PC-9 (cell line): ENCODE data around the gene GFRA1. TPM values are rescaled to one million over a fixed set of nuclear protein-coding genes. Genes with fewer than 3 reads are reported as not detected.

Source experiments
- BruUV-seq: library from RNA; stranded (reverse); fragments of 400-500 nt; replicated peaks from 2 replicates; lab custom pipeline; 2021; lab: Mats Ljungman, UMichigan
- CTCF ChIA-PET: fragments of 300-600 bp; sonication (Branson Sonifier 250); formaldehyde crosslinking; loops from one replicate; lab custom pipeline; 2022; ENCODE audit warnings: antibody characterized with exemption; lab: Charles Lee
- POLR2A ChIA-PET: fragments of 300-600 bp; sonication (Branson Sonifier 250); formaldehyde crosslinking; loops from one replicate; lab custom pipeline; 2022; ENCODE audit warnings: antibody characterized with exemption; ENCODE audit not compliant: unreplicated experiment; lab: Charles Lee
- DNase-seq, 2 experiments: peaks; one replicate each; pipeline versions ENCODE4 v3.0.0 to v3.0.0-alpha.2; 2015 to 2022; ENCODE audit warnings: mixed read lengths in 1 of 2
- H2AFZ ChIP-seq: fragments of 200-600 bp; sonication (generic); 2 replicates; pipeline ENCODE4 v1.8.1; 2017; ENCODE audit warnings: antibody characterized with exemption
- H3F3A ChIP-seq: fragments of 200-600 bp; sonication (generic); 2 replicates; pipeline ENCODE4 v1.8.1; 2017; ENCODE audit warnings: antibody characterized with exemption, mild to moderate bottlenecking, low read depth; ENCODE audit not compliant: insufficient read depth
- H3K27ac ChIP-seq: fragments of 200-600 bp; sonication (generic); 2 replicates; pipeline ENCODE4 v1.6.1; 2016; ENCODE audit warnings: mixed run types
- H3K27me3 ChIP-seq: fragments of 200-600 bp; sonication (generic); 2 replicates; pipeline ENCODE4 v1.6.1; 2016; ENCODE audit warnings: low read depth, mixed run types; ENCODE audit not compliant: insufficient read depth
- H3K36me3 ChIP-seq: fragments of 200-600 bp; sonication (generic); 2 replicates; pipeline ENCODE4 v1.6.1; 2016; ENCODE audit warnings: low read depth, mixed run types
- H3K4me1 ChIP-seq: fragments of 200-600 bp; sonication (generic); replicated peaks from 2 replicates; pipeline ENCODE4 v1.6.1; 2016; ENCODE audit warnings: mixed run types; ENCODE audit not compliant: insufficient read depth
- H3K4me2 ChIP-seq: fragments of 200-600 bp; sonication (generic); 2 replicates; pipeline ENCODE4 v1.6.1; 2017; ENCODE audit warnings: mixed run types
- H3K4me3 ChIP-seq: fragments of 200-600 bp; sonication (generic); 2 replicates; pipeline ENCODE4 v1.6.1; 2016; ENCODE audit warnings: mixed run types
- H3K79me2 ChIP-seq: fragments of 200-600 bp; sonication (generic); 2 replicates; pipeline ENCODE4 v1.6.1; 2017; ENCODE audit warnings: low read depth, mixed run types
- H3K9me2 ChIP-seq: fragments of 200-600 bp; sonication (generic); 2 replicates; pipeline ENCODE4 v1.8.1; 2017; ENCODE audit warnings: mild to moderate bottlenecking; ENCODE audit not compliant: insufficient read depth
- H3K9me3 ChIP-seq: fragments of 200-600 bp; sonication (generic); 2 replicates; pipeline ENCODE4 v1.8.1; 2016; ENCODE audit warnings: low read depth; ENCODE audit not compliant: insufficient read depth
- H4K20me1 ChIP-seq: fragments of 200-600 bp; sonication (generic); 2 replicates; pipeline ENCODE4 v1.8.1; 2017; ENCODE audit not compliant: insufficient read depth
- CTCF ChIP-seq: fragments of 200-600 bp; sonication (generic); conservative IDR thresholded peaks from 2 replicates; pipeline ENCODE4 v1.6.1; 2017; ENCODE audit warnings: mixed run types, antibody characterized with exemption, mild to moderate bottlenecking, moderate library complexity
- EZH2 ChIP-seq: fragments of 200-600 bp; sonication (generic); IDR thresholded peaks from 2 replicates; pipeline ENCODE4 v1.8.0; 2017; ENCODE audit warnings: antibody characterized with exemption, low read depth
- intact Hi-C: fragments of 100-400 bp; cut with micrococcal nuclease; formaldehyde crosslinking; loops from one replicate; pipeline ENCODE4 v1.10.0; 2022; ENCODE audit not compliant: unreplicated experiment
- total RNA-seq: library from RNA; stranded (reverse); gene quantifications from 2 replicates; pipeline ENCODE4 v1.2.3, GENCODE V29; 2021

Gene GFRA1
- total RNA-seq, 1 experiment from 2014 or later: 0.11 TPM

GRCh38 chr10:116011929-116012328 lies 261.1 kb downstream of the GFRA1 start:
- Histone ChIP-seq H3K79me2 (no peaks in the 10 kb centered on the region), H3K4me1 (no peaks in the 10 kb centered on the region), H3K4me3 (no peak overlapping the region), H3K9me3 (no peaks in the 10 kb centered on the region), H2AFZ (no peak overlapping the region), H3K36me3 (no peaks in the 10 kb centered on the region), H3K27me3 (no peaks in the 10 kb centered on the region), H4K20me1 (no peaks in the 10 kb centered on the region), H3F3A (no peaks in the 10 kb centered on the region), H3K9me2 (no peaks in the 10 kb centered on the region), H3K4me2 (no peak overlapping the region), H3K27ac (no peak overlapping the region)
- ChIA-PET CTCF (no interaction called here), POLR2A (no interaction called here)
- TF ChIP-seq CTCF (no peak), EZH2 (no peak)
- no TSS peak for BruUV-seq
- DNase-seq: no peak
- intact Hi-C loops: no loop called here

GRCh38 chr10:116007256-116007891 lies 265.6 kb downstream of the GFRA1 start:
- no peak overlapping the region for H3K27ac ChIP-seq
- H3K4me2 ChIP-seq: no peak overlapping the region
- H3K27me3 ChIP-seq: no peaks in the 10 kb centered on the region
- ChIA-PET POLR2A (no interaction called here), CTCF (no interaction called here)
- H3K36me3 ChIP-seq: no peaks in the 10 kb centered on the region
- TF ChIP-seq CTCF (no peak), EZH2 (no peak)
- no peaks in the 10 kb centered on the region for H3F3A ChIP-seq
- intact Hi-C loops: no loop called here
- no peaks in the 10 kb centered on the region for H3K4me1 ChIP-seq
- no peak for DNase-seq
- H3K9me2 ChIP-seq: no peaks in the 10 kb centered on the region
- no peaks in the 10 kb centered on the region for H3K9me3 ChIP-seq
- H2AFZ ChIP-seq: no peak overlapping the region
- no TSS peak for BruUV-seq
- no peaks in the 10 kb centered on the region for H3K79me2 ChIP-seq
- no peak overlapping the region for H3K4me3 ChIP-seq
- H4K20me1 ChIP-seq: no peaks in the 10 kb centered on the region

Other genes starting within 250 kb of the GFRA1 start
- gene CCDC172, start 51.2 kb upstream of the GFRA1 start, total RNA-seq: not detected in 2 replicates
- not detected in 2 replicates for gene PNLIPRP3, start 154.6 kb upstream of the GFRA1 start, total RNA-seq